NCI-H2107 (cell line): ENCODE measurements around the gene PSPH.
"Not testable (repeated sequence)": the region's sequence is repeated elsewhere in the genome, so short reads cannot be mapped to it uniquely, and the experiment has no call there.

ENCODE experiments used
- DNase-seq: peaks from one replicate; lab custom pipeline; 2025; lab: John Stamatoyannopoulos, UW

Gene PSPH

DNA sequence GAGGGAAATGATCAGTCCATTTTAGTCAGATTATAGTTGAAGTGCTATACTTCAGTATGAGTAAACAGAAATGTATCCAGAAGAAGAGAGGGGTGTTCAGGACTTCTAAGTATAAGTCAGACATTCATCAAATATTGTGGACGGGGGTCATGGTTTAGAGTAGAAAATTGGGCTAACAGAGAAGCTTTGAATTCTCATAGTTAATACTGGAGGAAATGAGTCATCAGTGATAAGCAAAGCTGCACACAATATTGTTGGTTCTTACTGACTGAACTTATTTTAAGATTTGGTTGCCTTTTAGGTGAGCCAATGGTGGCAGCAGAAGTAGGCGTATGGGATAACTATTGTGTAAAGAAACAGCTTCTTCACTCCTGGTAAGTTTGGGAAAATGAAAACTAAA lies 11.1 kb upstream of the PSPH start:
- DNase-seq, result no peak

DNA sequence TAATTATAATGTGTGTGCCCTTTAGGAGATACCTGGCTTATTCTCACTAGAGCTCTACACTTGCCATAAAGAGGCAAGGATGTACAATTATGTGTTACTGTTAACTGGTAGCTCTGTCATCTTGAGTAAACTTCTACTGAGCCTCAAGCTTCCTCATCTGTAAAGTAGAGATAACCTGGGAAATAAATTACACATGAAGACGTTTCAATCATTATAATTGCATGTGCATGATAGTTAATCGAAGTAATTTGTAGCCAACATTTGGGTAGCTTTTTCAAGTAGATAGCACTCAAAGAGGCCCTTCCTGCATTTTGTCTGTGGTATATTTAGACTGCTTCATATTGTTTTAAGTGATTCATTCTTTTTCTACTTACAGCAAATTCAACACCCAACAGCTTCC lies 2.7 kb upstream of the PSPH start:
- DNase-seq, result no peak

GRCh38 chr7:56053379-56053778 lies 2.1 kb upstream of the PSPH start:
- no peak for DNase-seq

- DNase-seq, result no peak
Measured at GRCh38 chr7:56051053-56051338, 248 bp downstream of the PSPH start.

DNA sequence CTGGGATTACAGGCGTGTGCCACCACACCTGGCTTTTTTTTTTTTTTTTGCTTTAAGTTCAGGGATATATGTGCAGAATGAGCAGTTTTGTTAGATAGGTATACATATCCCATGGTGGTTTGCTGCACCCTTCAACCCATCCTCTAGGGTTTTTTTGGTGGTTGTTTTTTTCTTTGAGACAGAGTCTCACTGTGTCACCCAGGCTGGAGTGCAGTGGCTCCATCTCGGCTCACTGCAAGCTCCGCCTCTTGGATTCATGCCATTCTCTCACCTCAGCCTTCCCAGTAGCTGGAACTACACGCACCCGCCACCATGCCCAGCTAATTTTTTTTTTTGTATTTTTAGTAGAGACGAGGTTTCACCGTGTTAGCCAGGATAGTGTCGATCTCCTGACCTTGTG lies 2.5 kb downstream of the PSPH start:
- DNase-seq, result peak; percentile 24

- DNase-seq, result no peak
Measured at GRCh38 chr7:56048245-56048644, 3.0 kb downstream of the PSPH start.

DNA sequence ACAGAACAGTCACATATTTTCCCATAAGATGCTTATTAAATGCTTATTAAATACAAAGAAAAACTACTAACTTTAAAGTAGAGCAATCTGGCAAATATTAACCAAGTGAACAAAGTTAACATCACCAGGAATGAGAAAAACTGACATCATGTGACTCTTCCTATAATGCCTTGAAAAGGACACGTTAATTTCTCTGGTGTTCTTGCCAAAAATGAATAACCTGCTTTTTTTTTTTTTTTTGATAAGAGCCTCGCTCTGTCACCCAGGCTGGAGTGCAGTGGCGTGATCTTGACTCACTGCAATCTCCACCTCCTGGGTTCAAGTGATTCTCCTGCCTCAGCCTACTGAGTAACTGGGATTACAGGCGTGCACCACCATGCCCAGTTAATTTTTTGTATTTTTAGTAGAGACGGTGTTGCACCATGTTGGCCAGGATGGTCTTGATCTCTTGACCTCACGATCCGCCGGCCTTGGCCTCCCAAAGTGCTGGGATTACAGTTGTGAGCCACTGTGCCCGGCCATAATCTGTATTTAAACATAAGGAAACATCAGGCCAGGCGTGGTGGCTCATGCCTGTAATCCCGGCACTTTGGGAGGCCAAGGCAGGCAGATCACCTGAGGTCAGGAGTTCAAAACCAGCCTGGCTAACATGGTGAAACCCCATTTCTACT lies 3.7 kb downstream of the PSPH start:
- not testable (repeated sequence) for DNase-seq

GRCh38 chr7:56046721-56047445 lies 4.4 kb downstream of the PSPH start:
- DNase-seq, result no peak

DNA sequence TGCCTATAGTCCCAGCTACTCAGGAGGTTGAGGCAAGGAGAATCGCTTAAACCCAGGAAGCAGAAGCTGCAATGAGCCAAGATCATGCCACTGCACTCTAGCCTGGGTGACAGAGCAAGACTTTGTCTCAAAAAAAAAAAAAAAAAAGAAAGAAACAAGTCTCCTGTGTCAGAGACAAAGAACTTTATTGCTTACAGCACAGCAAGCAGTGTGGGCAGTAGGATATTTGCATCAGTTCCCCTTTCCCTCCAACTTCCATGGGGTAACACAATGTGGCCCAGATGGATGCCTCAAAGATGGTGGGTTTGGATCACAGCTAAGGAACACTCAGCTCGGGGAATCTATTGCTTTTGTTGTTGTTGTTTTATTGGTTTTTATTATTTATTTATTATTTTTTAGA lies 5.5 kb downstream of the PSPH start:
- DNase-seq, result not testable (repeated sequence)

- DNase-seq, result no peak
Measured at GRCh38 chr7:56040730-56041129, 10.5 kb downstream of the PSPH start.

DNA sequence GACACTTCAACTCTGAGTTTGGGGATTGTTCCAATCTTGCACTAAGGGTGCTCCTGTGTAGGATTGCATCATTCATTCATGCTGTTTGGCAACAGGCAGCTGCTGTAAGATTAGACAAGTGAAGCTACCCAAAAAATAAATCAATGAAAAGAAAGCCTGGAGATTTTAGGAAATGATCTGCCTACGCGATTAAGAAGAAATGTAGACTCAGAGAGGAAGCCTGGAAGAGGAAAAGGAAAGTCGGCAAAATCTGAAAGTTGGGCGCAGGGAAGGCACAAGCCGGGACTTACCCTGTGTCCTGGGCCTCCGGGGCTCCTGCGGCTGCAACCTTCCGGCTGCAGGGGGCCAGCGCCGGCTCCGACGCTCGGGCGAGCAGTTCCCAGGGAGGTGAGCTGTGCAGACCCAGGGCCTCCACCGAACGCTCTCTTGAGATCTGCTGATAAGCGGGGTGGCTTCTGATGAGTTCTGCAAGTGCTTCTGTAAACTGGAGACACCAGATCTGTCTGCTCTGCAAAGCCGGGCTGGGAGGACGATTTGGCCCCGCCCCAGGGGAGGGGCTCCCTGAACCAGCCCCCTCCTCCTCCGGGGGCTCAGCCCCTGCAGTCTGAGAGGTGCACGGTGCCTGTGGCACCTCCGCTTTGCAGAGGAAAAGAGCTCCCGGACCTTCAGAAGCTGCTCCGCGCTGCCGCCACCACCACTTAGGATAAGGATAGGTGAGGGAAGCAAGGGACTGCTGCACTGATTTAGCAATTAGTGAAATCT lies 17.4 kb downstream of the PSPH start:
- DNase-seq, result peak; percentile 67

- not testable (repeated sequence) for DNase-seq
Measured at GRCh38 chr7:56032578-56032977, 18.7 kb downstream of the PSPH start.

DNA sequence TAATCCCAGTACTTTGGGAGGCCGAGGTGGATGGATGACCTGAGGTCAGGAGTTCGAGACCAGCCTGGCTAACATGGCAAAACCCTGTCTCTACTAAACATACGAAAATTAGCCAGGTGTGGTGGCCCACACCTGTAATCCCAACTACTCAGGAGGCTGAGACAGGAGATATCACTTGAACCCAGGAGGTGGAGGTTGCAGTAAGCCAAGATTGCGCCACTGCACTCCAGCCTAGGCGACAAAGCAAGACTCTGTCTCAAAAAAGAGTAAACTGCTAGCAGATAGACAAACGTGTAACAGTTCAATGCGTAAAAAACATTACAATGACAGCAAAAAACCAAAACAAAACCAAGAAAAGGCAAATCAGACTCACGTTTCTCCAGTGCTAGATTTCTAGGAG lies 19.7 kb downstream of the PSPH start:
- not testable (repeated sequence) for DNase-seq

- DNase-seq, result no peak
Measured at GRCh38 chr7:56030340-56030739, 20.9 kb downstream of the PSPH start.

GRCh38 chr7:56028942-56029630 lies 22.2 kb downstream of the PSPH start:
- no peak for DNase-seq

DNA sequence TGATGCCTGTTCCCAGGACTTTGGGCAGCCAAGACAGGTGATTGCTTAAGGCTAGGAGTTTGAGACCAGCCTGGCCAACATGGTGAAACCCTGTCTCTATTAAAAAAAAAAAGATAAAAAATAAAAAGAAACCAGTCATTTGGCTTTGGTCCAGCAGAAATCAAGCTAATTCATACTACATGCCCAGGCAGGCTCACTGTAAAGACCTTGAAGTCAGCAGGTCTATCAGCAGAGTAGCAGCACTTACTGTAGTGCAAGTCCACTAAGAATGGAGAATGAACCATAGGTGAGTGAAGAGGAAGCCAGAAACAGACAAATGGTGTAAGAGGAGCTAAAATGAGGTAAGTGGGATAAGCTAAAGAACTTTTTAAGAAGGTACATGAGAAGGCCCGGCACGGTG lies 24.7 kb downstream of the PSPH start:
- no peak for DNase-seq

- DNase-seq, result no peak
Measured at GRCh38 chr7:56023500-56023899, 27.7 kb downstream of the PSPH start.

- DNase-seq, result no peak
Measured at GRCh38 chr7:56019501-56019900, 31.7 kb downstream of the PSPH start.

DNA sequence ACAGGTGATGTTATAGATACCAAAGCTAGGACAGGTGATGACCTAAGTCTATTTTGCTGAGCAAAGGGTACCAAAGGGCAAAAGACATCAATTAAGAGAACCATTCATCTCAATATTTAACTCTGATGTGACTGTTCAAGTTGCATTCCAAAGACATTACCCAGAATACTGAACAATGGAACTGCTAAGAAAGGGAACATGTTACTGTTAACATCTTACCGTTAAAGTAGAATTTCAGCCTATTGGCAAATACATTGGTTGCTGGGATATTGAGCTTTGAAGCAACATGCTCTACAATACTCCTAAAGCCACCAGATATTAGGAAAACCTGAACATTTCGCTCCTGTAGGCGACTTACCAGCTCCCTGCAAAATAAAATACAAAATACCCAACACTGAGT lies 34.2 kb downstream of the PSPH start:
- not testable (repeated sequence) for DNase-seq

GRCh38 chr7:56009695-56010094 lies 41.5 kb downstream of the PSPH start:
- no peak for DNase-seq

GRCh38 chr7:56007891-56008290 lies 43.4 kb downstream of the PSPH start:
- no peak for DNase-seq

DNA sequence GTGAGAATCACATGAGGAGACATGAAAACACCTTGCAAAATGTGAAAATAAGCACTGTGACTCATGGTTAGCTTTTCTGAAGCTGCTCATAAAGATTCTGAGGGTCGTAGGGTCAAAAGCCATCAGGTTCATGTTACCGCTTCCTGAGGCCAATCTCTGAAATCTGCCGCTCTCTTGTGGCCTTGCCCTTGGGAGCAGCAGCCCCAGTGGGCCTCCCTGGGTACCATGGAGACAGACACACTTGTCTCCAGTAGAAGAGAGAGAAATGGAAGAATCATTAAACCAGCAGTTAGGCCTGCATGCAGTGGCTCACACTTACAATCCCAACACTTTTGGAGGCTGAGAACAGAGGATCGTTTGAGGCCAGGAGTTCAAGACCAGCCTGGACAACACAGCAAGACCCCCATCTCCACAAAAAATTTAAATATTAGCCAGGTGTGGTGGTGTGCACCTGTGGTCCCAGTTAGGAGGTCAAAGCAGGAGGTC lies 44.0 kb downstream of the PSPH start:
- no peak for DNase-seq

GRCh38 chr7:56003749-56004148 lies 47.5 kb downstream of the PSPH start:
- DNase-seq, result no peak
